GM12892 (cell line): Measurements from ENCODE around the gene MYO5C.
A peak's percentile ranks its signal among the peaks of the same experiment; 100 is the strongest.

Source experiments
- POLR2A ChIP-seq: IDR thresholded peaks from 2 replicates; pipeline ENCODE4 v1.6.1; 2011; ENCODE audit warnings: low read depth, low read length, control low read depth
- POLR2AphosphoS5 ChIP-seq: IDR thresholded peaks from 2 replicates; pipeline ENCODE4 v1.6.1; 2011; ENCODE audit warnings: low read depth, low read length, control low read depth
- TAF1 ChIP-seq: IDR thresholded peaks from 2 replicates; pipeline ENCODE4 v1.6.1; 2011; ENCODE audit warnings: low read depth, mild to moderate bottlenecking, control low read depth, low read length, borderline replicate concordance

GRCh38 chr15:52308446-52309153, 13.0 kb upstream of the MYO5C start:
- 0 out of 2 replicates have a peak, but pooled peaks have one; percentile 26 for TF ChIP-seq POLR2A
- no peak for TF ChIP-seq POLR2AphosphoS5
- peak; percentile 78; the same call in 1 of the 2 replicates for TF ChIP-seq TAF1
